ENCODE measurements around the gene ABCG4.

DNA sequence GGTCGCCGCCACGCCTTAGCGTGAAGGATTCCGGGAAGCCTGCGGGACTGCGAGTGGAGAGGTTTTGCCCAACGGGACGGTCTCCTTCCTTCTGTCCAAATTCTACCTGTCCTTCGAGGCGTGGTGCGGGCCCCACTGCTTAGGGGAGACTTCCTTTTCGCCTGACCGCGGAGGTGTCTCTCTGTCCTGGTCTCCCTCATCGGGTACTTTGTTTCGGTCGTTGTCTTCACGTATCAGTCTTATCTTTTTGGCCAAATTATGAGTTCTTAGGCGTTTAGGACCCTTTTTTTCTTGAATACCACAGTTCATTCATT is 27.1 kb upstream of the ABCG4 start:
- TF ChIP-seq, protein P1, sequence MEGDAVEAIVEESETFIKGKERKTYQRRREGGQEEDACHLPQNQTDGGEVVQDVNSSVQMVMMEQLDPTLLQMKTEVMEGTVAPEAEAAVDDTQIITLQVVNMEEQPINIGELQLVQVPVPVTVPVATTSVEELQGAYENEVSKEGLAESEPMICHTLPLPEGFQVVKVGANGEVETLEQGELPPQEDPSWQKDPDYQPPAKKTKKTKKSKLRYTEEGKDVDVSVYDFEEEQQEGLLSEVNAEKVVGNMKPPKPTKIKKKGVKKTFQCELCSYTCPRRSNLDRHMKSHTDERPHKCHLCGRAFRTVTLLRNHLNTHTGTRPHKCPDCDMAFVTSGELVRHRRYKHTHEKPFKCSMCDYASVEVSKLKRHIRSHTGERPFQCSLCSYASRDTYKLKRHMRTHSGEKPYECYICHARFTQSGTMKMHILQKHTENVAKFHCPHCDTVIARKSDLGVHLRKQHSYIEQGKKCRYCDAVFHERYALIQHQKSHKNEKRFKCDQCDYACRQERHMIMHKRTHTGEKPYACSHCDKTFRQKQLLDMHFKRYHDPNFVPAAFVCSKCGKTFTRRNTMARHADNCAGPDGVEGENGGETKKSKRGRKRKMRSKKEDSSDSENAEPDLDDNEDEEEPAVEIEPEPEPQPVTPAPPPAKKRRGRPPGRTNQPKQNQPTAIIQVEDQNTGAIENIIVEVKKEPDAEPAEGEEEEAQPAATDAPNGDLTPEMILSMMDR (conservative IDR thresholded peaks at IDR 0.05), result no peak
- TF ChIP-seq ZFX (IDR thresholded peaks at IDR 0.05), result no peak
